GM18870 (cell line): ENCODE results near the gene AP1M1.

ENCODE experiments used
- ATAC-seq: cut with Tn5 transposase; IDR thresholded peaks from one replicate; pipeline ENCODE4 v1.9.1; 2021; ENCODE audit warnings: moderate library complexity; ENCODE audit not compliant: unreplicated experiment

Gene AP1M1

DNA sequence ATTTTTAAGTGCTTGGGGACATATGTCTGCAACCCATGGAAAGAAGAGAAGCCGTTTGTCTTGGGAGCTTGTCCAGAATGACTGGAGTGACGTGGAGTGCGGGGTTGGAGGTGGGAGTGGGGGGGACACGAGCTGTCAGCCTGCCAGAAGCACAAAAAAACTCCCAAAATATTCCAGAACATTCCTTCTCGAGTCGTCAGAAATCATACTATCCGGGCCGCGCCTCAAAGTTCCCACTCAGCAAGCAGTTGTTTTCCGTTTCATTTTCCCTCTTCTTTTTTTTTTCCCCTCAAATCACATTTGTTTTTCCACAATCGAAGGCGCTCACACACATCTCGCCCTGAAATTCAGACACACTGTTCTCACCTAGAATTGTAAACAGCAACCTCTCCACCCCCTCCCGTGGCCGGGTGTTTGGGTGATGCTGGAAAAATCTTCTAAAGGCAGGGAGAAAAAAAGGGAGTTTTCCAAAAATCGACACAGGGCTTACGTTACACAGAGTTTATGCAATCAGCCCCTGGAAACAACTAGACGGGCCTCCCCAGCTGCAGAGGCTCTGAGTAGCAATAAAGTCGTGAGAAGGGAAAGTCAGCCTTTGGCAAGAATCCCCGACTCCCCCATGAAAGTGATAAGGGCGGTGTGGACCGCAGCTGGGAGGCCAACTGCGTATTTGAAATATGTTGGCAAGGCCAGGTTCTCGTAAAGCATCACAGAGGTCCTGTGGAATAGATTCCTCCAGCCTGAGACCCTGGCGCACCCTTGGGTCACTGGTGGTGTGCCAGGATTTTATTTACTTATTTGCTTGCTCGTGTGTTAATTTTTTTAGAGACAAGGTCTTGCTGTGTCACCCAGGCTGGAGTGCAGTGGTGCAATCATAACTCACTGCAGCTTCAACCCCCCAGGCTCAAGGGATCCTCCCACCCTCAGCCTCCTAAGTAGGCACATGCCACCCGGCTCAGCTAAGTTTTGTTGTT lies 95.7 kb downstream of the AP1M1 start:
- no peak for ATAC-seq

- ATAC-seq: no peak
Measured at GRCh38 chr19:16295057-16295456, 97.3 kb downstream of the AP1M1 start.
